Tibial artery (tissue), 4 donors: ENCODE data around the gene PAPLN.

ENCODE experiments used
- DNase-seq, 2 donors: peaks; one replicate each; pipeline ENCODE4 v3.0.0-alpha.2; 2019
- H3K27ac ChIP-seq, 2 donors: fragments of 200-600 bp; sonication (generic) in 1 of 2; 1 replicate in 1 of 2; 2 replicates in 1 of 2; pipeline ENCODE4 v1.5.1; 2018 to 2019; ENCODE audit warnings: mild to moderate bottlenecking in 1 of 2
- H3K27me3 ChIP-seq, 2 donors: fragments of 200-600 bp; sonication (generic) in 1 of 2; one replicate each; pipeline versions ENCODE4 v1.5.1 to v1.6.0; 2016 to 2019
- H3K36me3 ChIP-seq, 3 donors: fragments of 200-600 bp; sonication (generic) in 2 of 3; one replicate each; pipeline ENCODE4 v1.5.1; 2016 to 2019; ENCODE audit warnings: mild to moderate bottlenecking in 2 of 3
- H3K4me1 ChIP-seq, 4 donors: fragments of 200-600 bp; sonication (generic) in 2 of 4; 1 replicate in 3 of 4; 2 replicates in 1 of 4; pipeline ENCODE4 v1.5.1; 2016 to 2019
- H3K4me3 ChIP-seq, 2 donors: fragments of 200-600 bp; sonication (generic) in 1 of 2; 1 replicate in 1 of 2; 2 replicates in 1 of 2; pipeline ENCODE4 v1.5.1; 2018 to 2019; ENCODE audit warnings: mild to moderate bottlenecking in 2 of 2
- H3K9me3 ChIP-seq, 3 donors: fragments of 200-600 bp; sonication (generic) in 1 of 3; one replicate each; pipeline ENCODE4 v1.5.1; 2016 to 2019
- intact Hi-C: fragments of 100-400 bp; cut with DNase I; formaldehyde crosslinking; loops from one replicate; pipeline ENCODE4 v1.15.0; 2023; ENCODE audit warnings: low total_unique reads
- TF ChIP-seq, protein P1 (sequence below), 2 experiments: fragments of 200-600 bp in 1 of 2; fragments of 450-650 bp in 1 of 2; IDR thresholded peaks; one replicate each; pipeline ENCODE4 v1.5.1; 2017 to 2019; ENCODE audit warnings: antibody characterized with exemption in 2 of 2, mild to moderate bottlenecking in 1 of 2, moderate library complexity in 1 of 2

The PAPLN gene

GRCh38 chr14:73269729-73270531 lies 32.6 kb downstream of the PAPLN start:
- intact Hi-C loops = no loop called here
- TF ChIP-seq, protein P1, sequence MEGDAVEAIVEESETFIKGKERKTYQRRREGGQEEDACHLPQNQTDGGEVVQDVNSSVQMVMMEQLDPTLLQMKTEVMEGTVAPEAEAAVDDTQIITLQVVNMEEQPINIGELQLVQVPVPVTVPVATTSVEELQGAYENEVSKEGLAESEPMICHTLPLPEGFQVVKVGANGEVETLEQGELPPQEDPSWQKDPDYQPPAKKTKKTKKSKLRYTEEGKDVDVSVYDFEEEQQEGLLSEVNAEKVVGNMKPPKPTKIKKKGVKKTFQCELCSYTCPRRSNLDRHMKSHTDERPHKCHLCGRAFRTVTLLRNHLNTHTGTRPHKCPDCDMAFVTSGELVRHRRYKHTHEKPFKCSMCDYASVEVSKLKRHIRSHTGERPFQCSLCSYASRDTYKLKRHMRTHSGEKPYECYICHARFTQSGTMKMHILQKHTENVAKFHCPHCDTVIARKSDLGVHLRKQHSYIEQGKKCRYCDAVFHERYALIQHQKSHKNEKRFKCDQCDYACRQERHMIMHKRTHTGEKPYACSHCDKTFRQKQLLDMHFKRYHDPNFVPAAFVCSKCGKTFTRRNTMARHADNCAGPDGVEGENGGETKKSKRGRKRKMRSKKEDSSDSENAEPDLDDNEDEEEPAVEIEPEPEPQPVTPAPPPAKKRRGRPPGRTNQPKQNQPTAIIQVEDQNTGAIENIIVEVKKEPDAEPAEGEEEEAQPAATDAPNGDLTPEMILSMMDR (IDR thresholded peaks at IDR 0.05) = no peak
- peak overlapping the region; percentile 45 to 62 for H3K4me3 ChIP-seq
- peak in 1 of 2 donors; percentile 44 for DNase-seq
- peaks cover 0 to 10% (median 7%) of the 10 kb centered on the region in 4 donors for H3K4me1 ChIP-seq
- no peaks in the 10 kb centered on the region for H3K9me3 ChIP-seq
- H3K36me3 ChIP-seq = peaks cover 0 to 25% (median 21%) of the 10 kb centered on the region in 3 donors
- peak overlapping the region; percentile 33 to 61 for H3K27ac ChIP-seq
- H3K27me3 ChIP-seq = no peaks in the 10 kb centered on the region

- no peaks in the 10 kb centered on the region for H3K27me3 ChIP-seq
- intact Hi-C loops = no loop called here
- no peak for DNase-seq
- TF ChIP-seq, protein P1 (IDR thresholded peaks at IDR 0.05) = no peak
- H3K9me3 ChIP-seq = no peaks in the 10 kb centered on the region
- H3K4me1 ChIP-seq = peaks cover 0 to 10% (median 7%) of the 10 kb centered on the region in 4 donors
- H3K36me3 ChIP-seq = peaks cover 9 to 40% (median 34%) of the 10 kb centered on the region in 3 donors
- no peak overlapping the region for H3K4me3 ChIP-seq
- H3K27ac ChIP-seq = no peak overlapping the region
Observed at GRCh38 chr14:73272393-73272792, 35.1 kb downstream of the PAPLN start.

GRCh38 chr14:73273799-73274198 lies 36.5 kb downstream of the PAPLN start:
- intact Hi-C loops = no loop called here
- Histone ChIP-seq H3K27ac (no peak overlapping the region), H3K9me3 (no peaks in the 10 kb centered on the region), H3K4me1 (peaks cover 0 to 10% (median 7%) of the 10 kb centered on the region in 4 donors), H3K27me3 (no peaks in the 10 kb centered on the region), H3K4me3 (no peak overlapping the region), H3K36me3 (peaks cover 13 to 48% (median 47%) of the 10 kb centered on the region in 3 donors)
- TF ChIP-seq, protein P1 (IDR thresholded peaks at IDR 0.05) = no peak
- DNase-seq = no peak

- no peaks in the 10 kb centered on the region for H3K9me3 ChIP-seq
- H3K36me3 ChIP-seq = peaks cover 27 to 76% (median 72%) of the 10 kb centered on the region in 3 donors
- TF ChIP-seq, protein P1 (IDR thresholded peaks at IDR 0.05) = no peak
- H3K4me3 ChIP-seq = no peak overlapping the region
- no peak overlapping the region for H3K27ac ChIP-seq
- no peaks in the 10 kb centered on the region for H3K27me3 ChIP-seq
- intact Hi-C loops = no loop called here
- DNase-seq = no peak
- H3K4me1 ChIP-seq = no peaks in the 10 kb centered on the region
Observed at GRCh38 chr14:73276836-73277235, 39.5 kb downstream of the PAPLN start.

DNA sequence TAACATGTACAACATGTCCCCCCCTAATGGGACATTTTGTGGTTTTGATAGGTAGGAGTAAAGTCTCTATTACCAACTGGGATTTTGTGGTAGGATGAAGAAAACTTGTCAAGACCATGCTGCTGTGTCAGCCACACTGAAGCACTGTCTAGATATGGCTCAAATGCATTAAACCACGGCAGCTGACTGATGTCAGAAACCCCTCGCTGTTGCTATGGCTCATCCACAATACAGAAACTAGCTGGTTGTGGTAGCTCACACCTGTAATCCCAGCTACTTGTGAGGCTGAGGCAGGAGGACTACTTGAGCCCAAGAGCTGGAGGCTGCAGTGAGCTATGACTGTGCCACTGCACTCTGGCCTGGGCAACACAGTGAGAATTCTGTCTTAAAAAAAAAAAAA lies 40.1 kb downstream of the PAPLN start:
- Histone ChIP-seq H3K27ac (no peak overlapping the region), H3K9me3 (no peaks in the 10 kb centered on the region), H3K4me1 (no peaks in the 10 kb centered on the region), H3K27me3 (no peaks in the 10 kb centered on the region), H3K36me3 (peaks cover 32 to 81% (median 77%) of the 10 kb centered on the region in 3 donors), H3K4me3 (no peak overlapping the region)
- no peak for DNase-seq
- intact Hi-C loops = no loop called here
- TF ChIP-seq, protein P1 (IDR thresholded peaks at IDR 0.05) = no peak
